GM21526 (cell line): Measurements from ENCODE around the gene ID1.

Source experiments
- ATAC-seq: cut with Tn5 transposase; IDR thresholded peaks from one replicate; pipeline ENCODE4 v1.9.1; 2021; ENCODE audit warnings: moderate library complexity; ENCODE audit not compliant: unreplicated experiment, low FRiP score

The ID1 gene, protein sequence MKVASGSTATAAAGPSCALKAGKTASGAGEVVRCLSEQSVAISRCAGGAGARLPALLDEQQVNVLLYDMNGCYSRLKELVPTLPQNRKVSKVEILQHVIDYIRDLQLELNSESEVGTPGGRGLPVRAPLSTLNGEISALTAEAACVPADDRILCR

DNA sequence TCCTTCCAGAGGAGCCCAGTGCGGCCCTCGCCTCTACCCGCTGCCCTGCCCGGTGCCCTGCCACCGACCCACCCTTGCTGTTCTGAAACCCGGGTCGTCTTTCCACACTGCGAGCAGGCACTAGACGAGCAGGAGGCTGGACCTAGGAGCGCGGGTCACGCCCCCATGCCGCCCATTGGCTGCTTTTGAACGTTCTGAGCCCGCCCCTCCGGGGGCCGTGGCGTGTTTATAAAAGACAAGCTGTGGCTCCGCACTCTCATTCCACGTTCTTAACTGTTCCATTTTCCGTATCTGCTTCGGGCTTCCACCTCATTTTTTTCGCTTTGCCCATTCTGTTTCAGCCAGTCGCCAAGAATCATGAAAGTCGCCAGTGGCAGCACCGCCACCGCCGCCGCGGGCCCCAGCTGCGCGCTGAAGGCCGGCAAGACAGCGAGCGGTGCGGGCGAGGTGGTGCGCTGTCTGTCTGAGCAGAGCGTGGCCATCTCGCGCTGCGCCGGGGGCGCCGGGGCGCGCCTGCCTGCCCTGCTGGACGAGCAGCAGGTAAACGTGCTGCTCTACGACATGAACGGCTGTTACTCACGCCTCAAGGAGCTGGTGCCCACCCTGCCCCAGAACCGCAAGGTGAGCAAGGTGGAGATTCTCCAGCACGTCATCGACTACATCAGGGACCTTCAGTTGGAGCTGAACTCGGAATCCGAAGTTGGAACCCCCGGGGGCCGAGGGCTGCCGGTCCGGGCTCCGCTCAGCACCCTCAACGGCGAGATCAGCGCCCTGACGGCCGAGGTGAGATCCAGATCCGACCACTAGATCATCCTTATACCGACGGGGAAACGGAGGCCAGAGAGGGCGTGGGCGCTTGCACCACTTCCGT is at the start of gene ID1:
Gene ID1 (plus strand): TSS at position 259 of the 871 bp plus-strand sequence. CDS start 99 bp downstream, at position 358.
- ATAC-seq, result peak; percentile 77

DNA sequence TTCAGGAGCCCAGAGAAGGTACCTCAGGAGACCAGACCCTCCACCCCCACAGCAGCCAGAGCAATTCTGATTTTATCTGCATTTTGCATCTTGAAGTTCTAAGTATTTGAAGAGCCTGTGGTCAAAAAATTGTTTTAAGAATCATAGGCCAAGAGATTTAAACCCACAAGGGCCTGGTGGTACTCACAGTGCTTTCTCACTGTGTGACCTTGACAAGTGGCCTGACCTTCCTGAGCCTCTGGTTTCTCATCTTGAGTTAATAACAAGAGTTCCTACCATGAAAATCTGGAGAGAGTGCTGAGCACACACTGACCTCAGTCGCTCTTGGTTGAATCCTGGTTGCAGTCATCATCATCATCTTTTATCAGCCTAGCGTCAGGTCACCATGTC is 45.4 kb upstream of the ID1 start:
- no peak for ATAC-seq

DNA sequence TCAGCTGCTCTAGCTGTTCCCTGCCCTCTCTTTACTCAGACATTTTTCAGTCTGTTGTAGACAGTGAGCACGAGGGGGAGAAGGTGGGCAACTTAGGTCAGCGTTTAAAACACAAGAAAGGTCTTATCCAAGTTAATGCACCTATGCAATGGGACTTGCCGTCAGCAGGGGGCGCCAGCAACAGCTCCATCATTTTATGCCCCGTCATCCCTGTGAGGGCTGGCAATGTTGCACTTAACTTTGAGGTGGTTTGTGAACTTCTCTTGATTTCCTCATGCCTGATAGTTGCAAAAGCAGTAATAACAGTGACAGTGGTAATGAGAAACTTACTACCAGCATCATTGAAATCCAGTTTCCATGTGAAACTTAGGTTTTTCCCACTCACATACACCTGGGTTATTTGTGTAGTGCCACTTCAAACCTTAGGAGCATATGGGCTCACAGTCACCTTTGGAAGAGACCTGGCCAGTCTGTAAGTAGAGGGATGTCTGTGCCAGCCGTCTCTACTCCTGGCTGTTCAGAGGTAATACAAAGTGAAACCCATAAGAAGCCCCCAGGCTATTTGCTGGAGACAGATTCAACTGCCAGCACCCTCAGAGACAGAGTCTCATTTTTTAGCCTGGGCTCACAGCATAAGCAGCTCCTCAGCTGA is 44.9 kb upstream of the ID1 start:
- ATAC-seq, result no peak

DNA sequence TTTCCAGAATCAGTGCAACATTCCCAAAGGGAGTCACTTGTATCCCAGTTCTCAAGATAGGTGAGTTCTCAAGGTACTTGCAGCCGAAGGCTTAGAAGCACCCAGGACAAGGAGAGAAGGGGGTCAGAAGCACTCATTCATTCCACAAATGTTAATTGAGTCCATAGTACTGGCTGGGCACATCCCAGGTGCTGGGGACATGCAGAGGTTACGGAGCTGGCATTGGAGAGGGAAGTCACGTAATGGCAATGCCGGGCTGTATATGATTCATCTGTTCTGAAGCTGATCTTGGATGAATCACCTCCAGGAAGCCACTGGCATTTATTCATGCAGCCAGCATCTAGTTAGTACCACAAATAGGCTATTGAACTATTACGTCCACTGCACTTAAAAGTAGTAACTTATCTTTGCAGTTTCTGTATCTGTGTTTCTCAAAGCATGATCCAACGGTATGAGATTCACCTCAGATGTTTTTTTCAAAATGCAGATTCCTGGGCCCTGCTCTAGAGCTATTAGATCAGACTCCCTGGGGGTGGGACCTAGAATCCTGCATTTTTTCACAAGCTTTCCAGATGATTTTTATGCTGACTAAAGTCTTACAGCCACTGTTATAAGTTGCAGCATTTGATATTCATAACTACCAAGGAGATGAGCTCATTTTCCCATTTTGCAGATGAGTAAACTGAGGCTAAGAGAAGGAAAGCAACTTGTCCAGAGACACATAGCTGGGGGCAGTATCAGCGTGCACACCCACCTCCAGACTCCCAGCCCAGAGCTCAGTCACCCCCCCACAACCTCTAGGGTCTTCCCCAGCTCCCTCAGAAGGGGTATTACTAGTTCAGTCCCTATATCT is 44.1 kb upstream of the ID1 start:
- no peak for ATAC-seq

DNA sequence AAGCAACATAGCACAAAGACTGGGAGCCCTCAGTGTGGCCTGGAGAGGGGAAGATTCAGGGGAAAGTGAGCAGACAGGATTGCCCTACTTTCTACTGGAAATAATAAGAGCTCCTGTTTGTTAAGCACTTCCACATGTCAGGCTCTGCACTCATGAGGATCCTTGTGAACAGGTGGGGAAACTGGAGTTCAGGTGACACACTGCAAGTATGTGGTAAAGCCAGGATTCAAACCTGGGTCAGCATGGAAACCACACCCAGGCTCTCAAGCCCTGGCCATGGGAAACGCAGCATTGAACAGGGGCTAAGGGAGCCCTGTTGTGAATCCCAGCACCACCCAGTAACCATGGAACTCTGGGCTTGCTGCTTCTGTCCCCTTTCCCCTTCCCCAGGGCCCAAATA is 42.8 kb upstream of the ID1 start:
- no peak for ATAC-seq

DNA sequence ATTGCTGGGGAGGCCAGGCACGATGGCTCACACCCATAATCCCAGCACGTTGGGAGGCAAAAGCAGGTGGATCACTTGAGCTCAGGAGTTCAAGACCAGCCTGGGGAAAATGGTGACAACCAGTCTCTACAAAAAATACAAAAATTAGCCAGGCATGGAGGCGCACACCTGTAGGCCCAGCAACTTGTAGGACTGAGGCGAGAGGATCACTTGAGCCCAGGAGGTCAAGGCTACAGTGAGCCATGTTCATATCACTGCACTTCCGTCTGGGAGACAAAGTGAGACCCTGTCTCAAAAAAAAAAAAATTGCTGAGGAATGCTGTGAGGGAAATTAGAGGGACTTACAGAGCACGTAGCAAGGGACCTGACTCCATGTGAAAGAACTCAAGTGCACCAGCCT is 40.8 kb upstream of the ID1 start:
- ATAC-seq, result no peak

DNA sequence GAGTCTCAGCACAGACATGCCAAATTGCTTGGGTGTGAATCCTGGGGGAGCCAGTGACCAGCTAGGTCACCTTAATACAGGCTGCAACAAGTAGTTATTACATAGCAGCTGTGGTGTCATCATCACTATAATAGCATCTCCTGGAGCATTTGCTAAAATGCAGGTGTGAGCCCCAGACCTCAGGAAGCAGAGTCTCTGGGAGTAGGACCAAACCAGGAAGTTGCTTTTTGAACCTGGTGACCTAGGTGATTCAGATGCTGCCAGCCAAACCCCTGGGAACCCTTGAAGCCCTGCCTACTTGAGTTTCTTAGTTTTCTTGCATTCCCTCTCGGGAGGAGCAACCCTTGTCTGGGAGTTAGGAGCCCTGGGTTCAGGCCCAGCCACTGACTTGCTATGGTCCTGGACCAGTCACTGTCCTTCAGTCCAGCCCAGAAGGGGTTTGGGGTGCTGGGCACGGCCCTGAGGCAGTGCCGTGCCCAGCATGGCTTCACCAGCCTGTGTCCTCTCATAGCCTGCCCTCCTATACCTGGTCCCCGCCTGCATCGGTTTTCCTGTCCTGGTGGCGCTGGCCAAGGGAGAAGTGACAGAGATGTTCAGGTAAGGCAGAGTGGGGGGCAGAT is 39.3 kb upstream of the ID1 start:
- no peak for ATAC-seq

DNA sequence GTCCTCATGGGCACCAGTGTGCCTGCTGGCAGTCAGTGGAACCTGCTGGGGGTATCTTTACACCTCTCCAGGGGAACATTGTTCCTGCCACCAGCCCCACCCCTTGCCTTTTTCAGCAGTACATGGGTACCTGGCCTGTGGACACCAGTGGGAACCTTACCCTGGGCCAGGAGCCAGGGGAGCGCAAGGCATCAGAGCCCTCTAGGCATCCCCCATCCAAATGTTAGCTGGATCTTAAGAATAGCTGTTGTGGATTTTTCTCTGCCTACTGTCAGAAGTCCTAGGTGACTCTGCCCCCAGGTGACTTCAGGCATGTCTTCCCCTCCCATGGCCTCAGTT is 38.8 kb upstream of the ID1 start:
- no peak for ATAC-seq

DNA sequence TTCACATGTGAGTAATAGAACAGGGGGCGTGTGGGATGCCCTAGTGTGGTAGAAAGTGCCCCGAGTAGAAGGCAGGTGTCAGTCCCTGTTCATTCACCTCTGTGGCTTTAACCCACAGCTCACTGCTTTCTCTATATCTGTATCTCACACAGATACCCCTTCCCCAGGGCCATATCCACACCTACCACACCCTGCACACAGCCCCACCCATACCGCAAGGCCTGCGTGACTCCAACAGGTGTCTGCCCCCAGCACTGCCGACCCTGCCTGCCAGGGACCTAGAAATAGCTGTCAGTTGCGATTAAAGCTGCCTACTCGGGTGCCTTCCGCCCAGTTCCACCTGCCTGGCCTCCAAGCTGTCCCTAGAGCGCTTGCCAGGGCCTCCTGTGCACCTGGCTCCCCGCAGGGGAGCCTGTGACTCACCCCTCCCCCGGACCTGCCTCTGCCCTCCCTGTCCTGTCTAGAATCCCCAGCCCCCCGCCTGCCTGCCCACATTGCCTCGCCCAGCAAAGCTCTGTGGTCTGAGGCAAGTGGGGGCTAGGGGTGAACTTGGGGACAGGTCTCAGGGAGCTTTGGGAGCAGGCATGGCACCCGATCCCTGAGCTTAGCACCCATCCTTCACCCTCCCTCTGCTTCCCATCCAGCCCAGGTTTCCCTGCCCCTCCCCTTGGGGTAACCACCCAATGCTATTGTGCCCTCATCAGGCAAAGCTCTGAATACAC is 38.3 kb upstream of the ID1 start:
- no peak for ATAC-seq

DNA sequence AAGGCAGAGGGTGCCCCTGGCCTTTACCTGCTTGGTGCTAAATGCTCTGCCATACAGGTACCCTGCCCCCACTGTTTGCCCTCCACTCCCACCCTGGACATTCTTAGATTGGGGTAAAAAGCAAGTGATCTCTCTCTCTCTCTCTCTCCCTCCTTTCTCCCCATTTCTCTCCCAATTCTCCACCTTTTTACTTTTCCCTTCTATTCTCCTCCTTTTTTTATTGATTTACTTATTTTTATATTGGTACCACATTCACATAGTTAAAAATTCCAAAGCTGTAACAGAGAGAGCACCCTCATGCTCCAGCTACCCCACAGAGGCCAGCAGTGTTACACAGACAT is 37.7 kb upstream of the ID1 start:
- no peak for ATAC-seq

DNA sequence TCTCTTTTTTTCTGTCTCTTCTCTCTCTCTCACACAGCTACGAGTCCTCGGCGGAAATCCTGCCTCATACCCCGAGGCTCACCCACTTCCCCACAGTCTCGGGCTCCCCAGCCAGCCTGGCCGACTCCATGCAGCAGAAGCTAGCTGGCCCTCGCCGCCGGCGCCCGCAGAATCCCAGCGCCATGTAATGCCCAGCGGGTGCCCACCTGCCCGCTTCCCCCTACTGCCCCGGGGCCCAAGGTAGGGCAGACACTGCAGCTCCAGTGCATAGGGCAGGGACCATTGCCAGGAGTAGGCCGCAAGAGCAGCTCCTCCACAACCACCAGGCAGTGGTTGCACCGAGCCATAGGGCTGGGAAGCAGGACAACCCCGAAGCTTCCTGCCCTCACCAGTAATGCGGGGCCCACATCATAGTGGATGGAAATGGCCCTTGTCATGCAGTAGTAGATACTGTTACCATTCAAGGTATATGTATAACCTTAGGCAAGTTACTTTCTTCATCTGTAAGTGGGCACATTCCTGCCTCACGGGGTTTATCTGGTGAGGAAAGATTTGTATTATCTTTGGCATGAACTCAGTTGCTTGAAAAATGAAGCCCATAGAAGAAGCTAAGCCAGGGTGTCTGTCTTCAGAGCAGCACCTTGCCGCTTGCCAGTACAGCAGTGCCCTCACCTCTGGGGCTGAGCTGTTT is 36.9 kb upstream of the ID1 start:
- ATAC-seq, result no peak

DNA sequence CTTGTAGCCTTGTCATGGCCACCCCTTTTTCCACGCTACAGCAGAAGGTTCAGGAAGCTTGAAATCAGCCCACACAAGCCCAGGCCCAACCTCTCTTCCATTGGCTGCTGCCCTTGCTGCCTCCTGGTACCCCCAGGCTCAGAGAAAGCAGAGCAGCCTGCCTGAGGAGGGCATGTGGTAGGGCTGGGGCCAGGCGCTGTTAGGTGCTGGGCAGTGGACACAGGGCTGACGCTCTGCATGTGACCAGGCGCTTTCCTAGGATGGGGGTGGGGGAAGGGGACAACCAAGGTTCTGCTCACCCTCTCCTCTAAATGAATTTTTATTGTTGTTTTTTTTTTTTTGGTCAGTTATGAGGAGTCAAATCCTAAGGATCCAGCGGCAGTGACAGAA is 36.3 kb upstream of the ID1 start:
- no peak for ATAC-seq

DNA sequence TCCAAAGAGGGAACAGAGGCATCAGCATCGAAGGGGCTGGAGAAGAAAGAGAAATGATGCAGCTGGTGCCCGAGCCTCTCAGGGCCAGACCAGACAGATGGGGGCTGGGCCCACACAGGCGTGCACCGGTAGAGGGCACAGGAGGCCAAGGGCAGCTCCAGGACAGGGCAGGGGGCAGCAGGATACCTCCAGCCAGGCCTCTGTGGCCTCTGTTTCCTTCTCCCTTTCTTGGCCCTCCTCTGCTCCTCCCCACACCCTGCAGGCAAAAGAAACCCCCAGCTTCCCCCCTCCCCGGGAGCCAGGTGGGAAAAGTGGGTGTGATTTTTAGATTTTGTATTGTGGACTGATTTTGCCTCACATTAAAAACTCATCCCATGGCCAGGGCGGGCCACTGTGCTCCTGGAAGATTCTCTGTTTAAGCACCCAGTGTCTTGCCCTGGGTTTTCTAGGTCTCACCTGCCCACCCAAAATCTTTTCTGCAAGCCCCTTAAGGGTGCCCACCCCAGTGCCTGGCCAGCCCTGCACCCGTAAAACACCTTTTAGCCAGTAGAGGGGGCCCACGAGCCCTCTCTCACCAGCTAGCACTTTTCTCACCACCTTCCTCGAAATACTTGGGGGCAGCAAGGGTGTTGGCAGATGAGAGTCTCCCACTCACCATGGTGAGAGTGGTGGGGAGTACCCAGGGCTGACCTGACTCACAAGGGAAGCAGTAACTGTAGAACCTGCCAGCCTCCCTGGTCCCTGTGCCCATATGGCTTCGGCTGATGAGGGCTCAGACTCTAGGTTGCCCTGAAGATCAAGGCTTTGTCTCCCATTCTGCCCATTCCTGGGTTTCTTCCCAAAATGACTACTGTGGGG is 35.7 kb upstream of the ID1 start:
- no peak for ATAC-seq

DNA sequence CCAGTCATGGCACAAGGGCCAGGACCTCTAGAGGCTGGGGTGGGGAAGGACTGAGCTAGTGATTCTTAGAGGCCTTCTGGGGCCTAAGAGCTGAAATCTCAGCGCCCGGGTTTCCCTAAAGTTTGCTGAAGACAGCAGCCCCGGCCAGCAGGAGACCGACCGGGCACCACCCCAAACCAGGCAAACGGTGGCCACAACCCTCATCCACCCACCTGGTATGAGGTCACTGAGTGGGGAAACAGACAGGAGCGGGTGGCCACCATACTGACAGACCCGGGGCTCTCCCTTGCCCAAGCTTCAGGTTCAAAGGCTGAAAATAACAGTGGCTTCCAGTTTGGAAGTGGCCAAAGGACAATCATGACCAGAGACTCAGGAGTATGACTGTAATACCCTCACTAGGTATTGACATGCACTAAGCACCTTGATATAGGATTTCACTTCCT is 35.0 kb upstream of the ID1 start:
- ATAC-seq, result no peak

DNA sequence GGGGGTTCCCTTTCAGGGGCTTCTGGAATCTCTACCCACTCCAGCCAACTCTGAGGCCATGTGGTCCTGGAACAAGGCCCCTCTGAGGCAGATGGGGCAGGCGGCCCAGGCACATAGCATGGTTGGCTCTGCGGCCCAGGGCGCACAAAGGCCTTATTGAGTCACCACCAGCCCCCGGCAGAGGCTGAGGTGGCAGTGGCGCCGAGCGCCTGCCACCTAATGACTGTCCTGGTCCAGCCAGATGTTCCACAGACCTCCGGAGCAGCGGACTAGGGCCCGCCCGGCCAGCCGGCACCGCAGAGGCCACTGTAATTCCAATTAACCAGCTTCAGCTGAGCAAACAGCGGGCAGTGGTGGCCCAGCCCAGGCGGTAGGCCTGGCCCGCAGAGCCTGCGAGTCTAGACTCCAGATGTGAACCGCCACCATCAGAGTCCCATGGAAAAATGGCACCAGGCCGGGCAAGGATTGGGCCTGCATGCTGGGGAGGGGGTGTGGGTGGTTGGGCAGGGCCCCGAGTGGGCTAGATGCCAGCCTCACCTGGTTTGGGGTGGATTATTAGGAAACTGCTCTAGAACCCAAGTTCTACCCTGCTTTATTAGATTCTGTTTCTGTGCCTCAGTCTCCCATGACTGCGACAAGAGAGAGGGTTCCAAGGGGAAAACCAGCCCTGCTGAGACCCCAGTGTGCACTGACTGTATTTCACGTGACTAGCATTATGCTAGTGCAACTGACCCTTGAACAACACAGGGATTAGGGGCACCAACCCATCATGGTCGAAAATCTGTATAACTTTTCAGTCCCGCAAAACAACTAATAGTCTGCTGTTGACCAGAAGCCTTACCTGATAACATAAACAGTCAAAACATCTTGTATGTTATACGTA is 34.1 kb upstream of the ID1 start:
- ATAC-seq, result no peak

DNA sequence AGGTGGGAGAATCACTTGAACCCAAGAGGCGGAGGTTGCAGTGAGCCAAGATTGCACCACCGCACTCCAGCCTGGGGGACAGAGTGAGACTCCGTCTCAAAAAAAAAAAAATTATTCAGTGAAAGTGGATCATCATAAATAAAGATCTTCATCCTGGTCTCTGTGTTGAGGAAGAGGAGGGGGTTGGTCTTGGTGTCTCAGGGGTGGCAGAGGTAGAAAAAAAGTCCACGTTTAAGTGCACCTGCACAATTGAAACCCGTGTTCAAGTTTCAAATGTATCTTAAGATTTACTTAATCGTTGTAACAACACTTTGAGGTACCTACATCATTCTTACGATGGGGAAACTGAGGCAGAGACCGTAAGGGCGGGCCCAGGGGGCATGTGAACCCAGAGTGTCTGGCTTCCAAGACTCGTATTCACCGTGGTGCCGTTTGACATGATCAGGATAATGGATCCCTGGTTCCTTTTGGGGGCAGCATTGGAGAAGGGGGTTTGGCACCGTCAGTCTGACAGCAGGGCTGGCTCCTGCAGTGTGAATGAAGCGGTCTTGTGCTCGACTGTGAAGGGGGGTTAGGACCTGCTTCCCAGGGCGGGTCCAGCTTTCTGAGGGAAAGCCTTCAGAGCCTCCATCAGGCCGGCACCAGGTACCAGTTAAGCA is 32.9 kb upstream of the ID1 start:
- ATAC-seq, result peak; percentile 11
